Upper lobe of left lung (tissue), 4 donors: ENCODE data around the gene SNRPA.

Experiments used
- POLR2A ChIP-seq, 4 donors: fragments of 450-650 bp; IDR thresholded peaks; one replicate each; pipeline ENCODE4 v1.5.1; 2016 to 2017; ENCODE audit warnings: antibody characterized with exemption in 4 of 4, mild to moderate bottlenecking in 2 of 4
- POLR2AphosphoS5 ChIP-seq, 2 donors: sonication (generic); formaldehyde crosslinking; IDR thresholded peaks; one replicate each; pipeline ENCODE4 v1.5.1; 2017; ENCODE audit warnings: antibody characterized with exemption in 2 of 2
- TF ChIP-seq, protein P1 (sequence below), 6 experiments: fragments of 450-650 bp in 4 of 6; fragments of 200-600 bp in 2 of 6; sonication (generic) in 2 of 6; IDR thresholded peaks; one replicate each; pipeline ENCODE4 v1.5.1; 2016 to 2019; ENCODE audit warnings: antibody characterized with exemption in 6 of 6

DNA sequence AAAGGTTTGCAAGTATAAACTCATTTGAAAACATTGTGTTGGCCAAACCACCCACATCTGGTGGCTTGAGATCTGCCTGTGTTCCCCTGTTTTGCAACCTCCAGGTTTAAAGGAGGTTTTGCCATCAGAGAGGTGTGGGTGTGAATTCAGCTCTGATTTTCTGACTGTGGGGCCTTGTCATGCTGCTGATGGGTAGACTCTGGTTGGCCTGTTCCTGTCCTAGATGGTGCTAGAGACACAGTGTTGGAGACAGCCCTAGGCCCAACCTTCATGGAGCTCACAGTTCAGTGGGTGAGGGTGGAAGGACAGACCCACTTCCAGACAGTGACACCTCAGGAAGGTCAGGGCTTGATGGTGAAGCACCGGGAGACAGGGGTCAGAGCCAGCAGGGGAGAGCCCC is 34.5 kb downstream of the SNRPA start:
- TF ChIP-seq, protein P1, sequence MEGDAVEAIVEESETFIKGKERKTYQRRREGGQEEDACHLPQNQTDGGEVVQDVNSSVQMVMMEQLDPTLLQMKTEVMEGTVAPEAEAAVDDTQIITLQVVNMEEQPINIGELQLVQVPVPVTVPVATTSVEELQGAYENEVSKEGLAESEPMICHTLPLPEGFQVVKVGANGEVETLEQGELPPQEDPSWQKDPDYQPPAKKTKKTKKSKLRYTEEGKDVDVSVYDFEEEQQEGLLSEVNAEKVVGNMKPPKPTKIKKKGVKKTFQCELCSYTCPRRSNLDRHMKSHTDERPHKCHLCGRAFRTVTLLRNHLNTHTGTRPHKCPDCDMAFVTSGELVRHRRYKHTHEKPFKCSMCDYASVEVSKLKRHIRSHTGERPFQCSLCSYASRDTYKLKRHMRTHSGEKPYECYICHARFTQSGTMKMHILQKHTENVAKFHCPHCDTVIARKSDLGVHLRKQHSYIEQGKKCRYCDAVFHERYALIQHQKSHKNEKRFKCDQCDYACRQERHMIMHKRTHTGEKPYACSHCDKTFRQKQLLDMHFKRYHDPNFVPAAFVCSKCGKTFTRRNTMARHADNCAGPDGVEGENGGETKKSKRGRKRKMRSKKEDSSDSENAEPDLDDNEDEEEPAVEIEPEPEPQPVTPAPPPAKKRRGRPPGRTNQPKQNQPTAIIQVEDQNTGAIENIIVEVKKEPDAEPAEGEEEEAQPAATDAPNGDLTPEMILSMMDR (IDR thresholded peaks at IDR 0.05): no peak
- no peak for TF ChIP-seq POLR2A (IDR thresholded peaks at IDR 0.05)
- no peak for TF ChIP-seq POLR2AphosphoS5 (IDR thresholded peaks at IDR 0.05)
